ENCODE measurements around the gene HSPA13. TPM values are rescaled to one million over a fixed set of nuclear protein-coding genes. Genes with fewer than 3 reads are reported as not detected.

Gene HSPA13
- total and polyA plus RNA-seq, 2 of the 8 experiments (the other 6 are each of a cell fraction or from before 2014, with no cell fraction given) = 7.8 to 36.9 TPM

DNA sequence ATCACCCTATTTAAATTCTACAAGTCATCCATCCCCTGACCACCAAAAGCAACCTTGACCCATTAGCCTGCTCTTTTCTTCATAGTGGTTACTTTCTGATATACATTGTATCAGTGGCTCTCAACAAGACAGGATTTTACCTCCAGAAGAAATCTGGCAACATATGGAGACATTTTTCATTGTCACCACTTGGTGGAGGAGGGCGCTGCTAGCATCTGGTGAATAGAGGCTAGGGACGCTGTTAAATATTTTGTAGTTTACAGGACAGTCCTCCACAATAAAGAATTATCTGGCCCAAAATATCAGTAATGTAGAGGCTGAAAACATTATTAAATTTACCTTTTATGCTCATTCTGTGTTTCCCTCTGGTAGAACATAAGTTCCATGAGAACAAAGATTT lies 6.1 kb downstream of the HSPA13 start:
- H3K36me3 ChIP-seq (ENCODE audit: control insufficient read depth in 2 of 4, insufficient read depth in 4 of 4, low read length in 3 of 4) = peaks cover 12 to 74% (median 36%) of the 10 kb centered on the region in 4 experiments
- H3K4me2 ChIP-seq (ENCODE audit: insufficient read depth in 1 of 2, low read depth in 2 of 2, low read length in 2 of 2) = no peak overlapping the region
- no peaks in the 10 kb centered on the region for H3K9me3 ChIP-seq (ENCODE audit: insufficient read depth in 2 of 2, low read depth in 1 of 2, low read length in 1 of 2)
- H2BK20ac ChIP-seq (ENCODE audit: low read length) = no peak overlapping the region
- no peak overlapping the region for H2BK5ac ChIP-seq (ENCODE audit: low read depth, low read length)
- no peak overlapping the region for H2BK15ac ChIP-seq (ENCODE audit: low read length)
- H3K18ac ChIP-seq (ENCODE audit: extremely low read depth, low read length) = no peak overlapping the region
- no peak for TF ChIP-seq MAFK (IDR thresholded peaks at IDR 0.05; ENCODE audit: low read depth, low read length)
- TF ChIP-seq, protein P1, sequence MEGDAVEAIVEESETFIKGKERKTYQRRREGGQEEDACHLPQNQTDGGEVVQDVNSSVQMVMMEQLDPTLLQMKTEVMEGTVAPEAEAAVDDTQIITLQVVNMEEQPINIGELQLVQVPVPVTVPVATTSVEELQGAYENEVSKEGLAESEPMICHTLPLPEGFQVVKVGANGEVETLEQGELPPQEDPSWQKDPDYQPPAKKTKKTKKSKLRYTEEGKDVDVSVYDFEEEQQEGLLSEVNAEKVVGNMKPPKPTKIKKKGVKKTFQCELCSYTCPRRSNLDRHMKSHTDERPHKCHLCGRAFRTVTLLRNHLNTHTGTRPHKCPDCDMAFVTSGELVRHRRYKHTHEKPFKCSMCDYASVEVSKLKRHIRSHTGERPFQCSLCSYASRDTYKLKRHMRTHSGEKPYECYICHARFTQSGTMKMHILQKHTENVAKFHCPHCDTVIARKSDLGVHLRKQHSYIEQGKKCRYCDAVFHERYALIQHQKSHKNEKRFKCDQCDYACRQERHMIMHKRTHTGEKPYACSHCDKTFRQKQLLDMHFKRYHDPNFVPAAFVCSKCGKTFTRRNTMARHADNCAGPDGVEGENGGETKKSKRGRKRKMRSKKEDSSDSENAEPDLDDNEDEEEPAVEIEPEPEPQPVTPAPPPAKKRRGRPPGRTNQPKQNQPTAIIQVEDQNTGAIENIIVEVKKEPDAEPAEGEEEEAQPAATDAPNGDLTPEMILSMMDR (IDR thresholded peaks at IDR 0.05; ENCODE audit: control extremely low read depth in 1 of 3, insufficient read depth in 1 of 3, low read depth in 1 of 3, low read length in 3 of 3) = peak in 2 of 3 experiments; percentile 30 to 31; a peak in 2 of 4 replicates
- TF ChIP-seq BACH1 (IDR thresholded peaks at IDR 0.05; ENCODE audit: low read length) = no peak
- no peak for TF ChIP-seq SIX5 (IDR thresholded peaks at IDR 0.05; ENCODE audit: low read depth, low read length)
- TF ChIP-seq NANOG (IDR thresholded peaks at IDR 0.05; ENCODE audit: insufficient read depth, low read depth, low read length, poor library complexity, severe bottlenecking) = no peak
- no peak for TF ChIP-seq ZNF274 (IDR thresholded peaks at IDR 0.05; ENCODE audit: borderline replicate concordance, extremely low read depth, low read length)
- peak; percentile 20 to 38 for TF ChIP-seq RAD21 (IDR thresholded peaks at IDR 0.05 in 1 of 2, conservative IDR thresholded peaks at IDR 0.05 in 1 of 2; ENCODE audit: low read depth in 2 of 2, low read length in 2 of 2)
- no peak overlapping the region for H4K8ac ChIP-seq (ENCODE audit: extremely low read depth, insufficient read depth, low read length)
- no peak for DNase-seq (ENCODE audit: low read depth in 1 of 2, low spot score in 2 of 2)
- WGBS, 2 experiments (ENCODE audit: extremely low coverage in 1 of 2, insufficient coverage in 1 of 2, insufficient read length in 1 of 2, insufficient replicate concordance in 2 of 2, low coverage in 1 of 2, low lambda C conversion rate in 2 of 2, missing lambda C conversion rate in 1 of 2) = 86% methylated on average over 2 of the region's 2 CpGs; no CpG with 5 or more reads in 1 of the 2 experiments
- H3K56ac ChIP-seq (replicated peaks; ENCODE audit: insufficient read length, low read depth, low read length) = no peak overlapping the region
- H2AFZ ChIP-seq (ENCODE audit: low read length) = no peak overlapping the region
- POLR2A ChIA-PET (ENCODE audit: partially characterized antibody) = no interaction called here
- H3K79me1 ChIP-seq (ENCODE audit: low read depth, low read length) = no peaks in the 10 kb centered on the region
- no peak for FAIRE-seq
- peaks cover 0 to 7% of the 10 kb centered on the region in 2 experiments for H4K20me1 ChIP-seq (replicated peaks in 1 of 2; ENCODE audit: control insufficient read depth in 1 of 2, insufficient read depth in 2 of 2, low read length in 2 of 2)
- no peaks in the 10 kb centered on the region for H3K23me2 ChIP-seq (ENCODE audit: low read depth, low read length)
- H3K14ac ChIP-seq (ENCODE audit: insufficient read length) = no peak overlapping the region
- H3K4ac ChIP-seq (replicated peaks; ENCODE audit: insufficient read length, low read depth, low read length) = no peak overlapping the region
- no peak overlapping the region for H2AK5ac ChIP-seq (ENCODE audit: low read depth, low read length)
- H3K4me1 ChIP-seq (replicated peaks in 1 of 4; ENCODE audit: control insufficient read depth in 3 of 4, insufficient read depth in 4 of 4, low read length in 3 of 4) = peaks cover 0 to 3% (median 0%) of the 10 kb centered on the region in 4 experiments; a peak in 1 of 7 replicates
- no peak overlapping the region for H2BK12ac ChIP-seq (ENCODE audit: low read depth, low read length)
- no peak overlapping the region for H3K9ac ChIP-seq (replicated peaks in 1 of 4; ENCODE audit: extremely low read depth in 1 of 4, low read depth in 3 of 4, low read length in 3 of 4)
- no peak overlapping the region for H3K27ac ChIP-seq (ENCODE audit: low read depth, low read length)
- H3K4me3 ChIP-seq (ENCODE audit: extremely low read depth in 1 of 4, insufficient read depth in 2 of 4, low read depth in 3 of 4, low read length in 4 of 4) = no peak overlapping the region
- CTCF ChIA-PET (ENCODE audit: partially characterized antibody) = interaction anchor here (1.3 to 1.6 kb wide), 2 partner anchors 10 to 13 kb away, joined by 4 read pairs; no protein-coding TSS in a partner anchor
- no peaks in the 10 kb centered on the region for H3K27me3 ChIP-seq (replicated peaks in 1 of 4; ENCODE audit: control insufficient read depth in 3 of 4, extremely low read depth in 1 of 4, insufficient read depth in 3 of 4, low read length in 3 of 4)
- H2BK120ac ChIP-seq (replicated peaks; ENCODE audit: low read depth, low read length) = no peak overlapping the region
- no peak overlapping the region for H3K23ac ChIP-seq (ENCODE audit: insufficient read length)
- H4K5ac ChIP-seq (ENCODE audit: insufficient read length, low read depth, low read length) = no peak overlapping the region
- H3K79me2 ChIP-seq (ENCODE audit: control insufficient read depth in 1 of 2, insufficient read depth in 2 of 2, low read length in 2 of 2) = peaks cover 0 to 30% of the 10 kb centered on the region in 2 experiments; a peak in 2 of 4 replicates
- H4K91ac ChIP-seq (replicated peaks; ENCODE audit: insufficient read length, low read length) = no peak overlapping the region

Data from H1 (cell line).